Tibial artery (tissue), 4 donors: ENCODE results near the gene TSHZ2.
"Not testable (repeated sequence)": the region's sequence is repeated elsewhere in the genome, so short reads cannot be mapped to it uniquely, and the experiment has no call there.

Experiments used
- DNase-seq, 2 donors: peaks; one replicate each; pipeline ENCODE4 v3.0.0-alpha.2; 2019
- H3K27ac ChIP-seq, 2 donors: fragments of 200-600 bp; sonication (generic) in 1 of 2; 1 replicate in 1 of 2; 2 replicates in 1 of 2; pipeline ENCODE4 v1.5.1; 2018 to 2019; ENCODE audit warnings: mild to moderate bottlenecking in 1 of 2
- H3K27me3 ChIP-seq, 2 donors: fragments of 200-600 bp; sonication (generic) in 1 of 2; one replicate each; pipeline versions ENCODE4 v1.5.1 to v1.6.0; 2016 to 2019
- H3K36me3 ChIP-seq, 3 donors: fragments of 200-600 bp; sonication (generic) in 2 of 3; one replicate each; pipeline ENCODE4 v1.5.1; 2016 to 2019; ENCODE audit warnings: mild to moderate bottlenecking in 2 of 3
- H3K4me1 ChIP-seq, 4 donors: fragments of 200-600 bp; sonication (generic) in 2 of 4; 1 replicate in 3 of 4; 2 replicates in 1 of 4; pipeline ENCODE4 v1.5.1; 2016 to 2019
- H3K4me3 ChIP-seq, 2 donors: fragments of 200-600 bp; sonication (generic) in 1 of 2; 1 replicate in 1 of 2; 2 replicates in 1 of 2; pipeline ENCODE4 v1.5.1; 2018 to 2019; ENCODE audit warnings: mild to moderate bottlenecking in 2 of 2
- H3K9me3 ChIP-seq, 3 donors: fragments of 200-600 bp; sonication (generic) in 1 of 3; one replicate each; pipeline ENCODE4 v1.5.1; 2016 to 2019
- intact Hi-C: fragments of 100-400 bp; cut with DNase I; formaldehyde crosslinking; loops from one replicate; pipeline ENCODE4 v1.15.0; 2023; ENCODE audit warnings: low total_unique reads
- TF ChIP-seq, protein P1 (sequence below), 2 experiments: fragments of 200-600 bp in 1 of 2; fragments of 450-650 bp in 1 of 2; IDR thresholded peaks; one replicate each; pipeline ENCODE4 v1.5.1; 2017 to 2019; ENCODE audit warnings: antibody characterized with exemption in 2 of 2, mild to moderate bottlenecking in 1 of 2, moderate library complexity in 1 of 2

Gene TSHZ2

DNA sequence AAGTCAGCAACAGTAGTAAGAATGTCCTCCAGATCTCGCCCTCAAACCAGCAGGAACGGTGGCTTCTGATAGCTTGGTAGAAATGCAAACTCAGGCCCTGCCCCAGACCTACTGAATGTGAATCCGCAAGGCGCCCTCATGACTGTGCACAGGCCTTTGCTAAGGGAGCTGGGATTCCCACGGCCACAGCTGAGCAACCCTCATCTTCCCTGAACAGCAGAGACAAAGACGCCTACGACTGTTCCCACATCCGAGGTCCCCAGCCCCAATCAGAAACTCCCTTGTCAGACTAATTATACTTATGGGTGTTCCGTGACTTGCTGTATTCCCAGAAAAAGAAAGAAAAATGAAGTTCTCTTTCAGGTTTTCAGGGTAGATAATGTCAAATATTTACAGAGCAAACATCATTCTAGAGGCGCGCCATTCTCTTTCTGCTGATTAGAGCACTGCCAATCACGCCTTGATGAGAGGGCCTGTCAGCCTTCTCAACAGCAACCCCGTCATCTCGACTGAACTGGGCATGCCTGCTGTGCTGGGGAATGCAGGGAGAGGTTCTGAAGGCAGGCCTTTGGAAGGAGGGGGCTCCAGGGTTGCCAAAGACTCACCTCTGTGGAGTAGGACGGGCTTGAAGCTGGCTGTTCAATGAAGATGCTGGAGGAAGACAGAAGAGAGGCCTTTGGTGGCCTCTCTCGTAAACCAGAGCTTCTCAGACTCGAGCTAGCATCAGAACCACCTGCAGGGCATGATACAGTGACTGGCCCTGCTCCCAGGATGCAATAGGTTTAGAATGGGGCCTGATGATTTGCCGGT lies 541.5 kb downstream of the TSHZ2 start:
- Histone ChIP-seq H3K9me3 (no peaks in the 10 kb centered on the region), H3K27me3 (no peaks in the 10 kb centered on the region), H3K36me3 (no peaks in the 10 kb centered on the region), H3K4me3 (no peak overlapping the region), H3K4me1 (no peaks in the 10 kb centered on the region), H3K27ac (no peak overlapping the region)
- TF ChIP-seq, protein P1, sequence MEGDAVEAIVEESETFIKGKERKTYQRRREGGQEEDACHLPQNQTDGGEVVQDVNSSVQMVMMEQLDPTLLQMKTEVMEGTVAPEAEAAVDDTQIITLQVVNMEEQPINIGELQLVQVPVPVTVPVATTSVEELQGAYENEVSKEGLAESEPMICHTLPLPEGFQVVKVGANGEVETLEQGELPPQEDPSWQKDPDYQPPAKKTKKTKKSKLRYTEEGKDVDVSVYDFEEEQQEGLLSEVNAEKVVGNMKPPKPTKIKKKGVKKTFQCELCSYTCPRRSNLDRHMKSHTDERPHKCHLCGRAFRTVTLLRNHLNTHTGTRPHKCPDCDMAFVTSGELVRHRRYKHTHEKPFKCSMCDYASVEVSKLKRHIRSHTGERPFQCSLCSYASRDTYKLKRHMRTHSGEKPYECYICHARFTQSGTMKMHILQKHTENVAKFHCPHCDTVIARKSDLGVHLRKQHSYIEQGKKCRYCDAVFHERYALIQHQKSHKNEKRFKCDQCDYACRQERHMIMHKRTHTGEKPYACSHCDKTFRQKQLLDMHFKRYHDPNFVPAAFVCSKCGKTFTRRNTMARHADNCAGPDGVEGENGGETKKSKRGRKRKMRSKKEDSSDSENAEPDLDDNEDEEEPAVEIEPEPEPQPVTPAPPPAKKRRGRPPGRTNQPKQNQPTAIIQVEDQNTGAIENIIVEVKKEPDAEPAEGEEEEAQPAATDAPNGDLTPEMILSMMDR (IDR thresholded peaks at IDR 0.05), result no peak
- no peak for DNase-seq
- intact Hi-C loops, result no loop called here

DNA sequence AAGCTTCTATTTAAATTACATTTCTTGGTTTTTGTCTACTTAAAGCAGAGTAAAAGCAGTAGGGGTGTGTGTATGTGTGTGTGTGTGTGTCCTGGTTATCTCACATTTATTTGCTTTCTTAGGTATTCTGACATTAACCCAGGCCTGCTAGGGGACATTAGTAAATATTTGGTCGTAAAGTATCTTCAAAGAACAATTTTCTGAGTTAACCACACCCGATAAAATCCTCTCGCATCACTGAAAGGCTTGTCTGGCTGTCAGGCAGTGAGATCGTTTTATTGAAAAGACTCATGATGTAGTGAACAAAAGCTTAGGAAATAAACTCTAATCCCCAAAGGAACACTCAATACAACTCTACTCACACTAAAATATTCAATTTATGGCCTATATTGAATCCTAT lies 543.6 kb downstream of the TSHZ2 start:
- DNase-seq, result no peak
- Histone ChIP-seq H3K4me1 (no peaks in the 10 kb centered on the region), H3K27me3 (no peaks in the 10 kb centered on the region), H3K36me3 (no peaks in the 10 kb centered on the region), H3K9me3 (no peaks in the 10 kb centered on the region), H3K27ac (no peak overlapping the region), H3K4me3 (no peak overlapping the region)
- TF ChIP-seq, protein P1 (IDR thresholded peaks at IDR 0.05), result no peak
- intact Hi-C loops, result no loop called here

DNA sequence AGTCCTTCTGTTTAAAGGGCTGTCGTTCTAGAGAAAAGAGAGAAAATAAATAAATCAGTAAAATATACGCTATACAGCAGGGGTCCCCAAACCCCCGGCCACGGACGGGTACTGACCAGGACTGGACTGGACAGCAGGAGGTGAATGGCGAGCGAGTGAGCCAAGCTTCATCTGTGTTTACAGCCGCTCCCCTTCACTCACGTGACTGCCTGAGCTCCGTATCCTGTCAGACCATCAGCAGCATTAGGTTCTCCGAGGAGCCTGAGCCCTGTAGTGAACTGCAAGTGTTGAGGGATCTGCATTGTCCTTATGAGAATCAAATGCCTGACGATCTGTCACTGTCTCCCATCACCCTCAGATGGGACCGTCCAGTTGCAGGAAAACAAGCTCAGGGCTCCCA lies 545.0 kb downstream of the TSHZ2 start:
- TF ChIP-seq, protein P1 (IDR thresholded peaks at IDR 0.05), result no peak
- Histone ChIP-seq H3K27me3 (no peaks in the 10 kb centered on the region), H3K27ac (no peak overlapping the region), H3K4me3 (no peak overlapping the region), H3K9me3 (no peaks in the 10 kb centered on the region), H3K4me1 (no peaks in the 10 kb centered on the region), H3K36me3 (no peaks in the 10 kb centered on the region)
- DNase-seq, result no peak
- intact Hi-C loops, result no loop called here

DNA sequence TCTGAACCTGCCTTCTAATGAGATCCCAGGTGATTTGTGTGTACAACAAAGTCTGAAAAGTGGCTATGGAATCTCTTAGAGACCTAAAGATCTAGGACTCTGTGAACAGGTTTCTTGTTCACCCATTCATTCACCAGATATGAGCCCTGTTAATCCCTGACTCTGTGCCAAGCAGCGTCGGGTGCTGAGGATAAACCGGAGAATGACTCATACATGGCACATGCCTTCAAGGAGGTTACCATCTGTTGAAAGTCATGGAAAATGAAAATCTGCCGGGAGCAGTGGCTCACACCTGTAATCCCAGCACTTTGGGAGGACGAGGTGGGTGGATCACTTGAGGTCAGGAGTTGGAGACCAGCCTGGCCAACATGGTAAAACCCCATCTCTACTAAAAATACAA lies 549.3 kb downstream of the TSHZ2 start:
- intact Hi-C loops, H3K27me3 ChIP-seq, H3K4me3 ChIP-seq, H3K36me3 ChIP-seq, H3K4me1 ChIP-seq, H3K9me3 ChIP-seq, H3K27ac ChIP-seq, DNase-seq: not testable (repeated sequence)

DNA sequence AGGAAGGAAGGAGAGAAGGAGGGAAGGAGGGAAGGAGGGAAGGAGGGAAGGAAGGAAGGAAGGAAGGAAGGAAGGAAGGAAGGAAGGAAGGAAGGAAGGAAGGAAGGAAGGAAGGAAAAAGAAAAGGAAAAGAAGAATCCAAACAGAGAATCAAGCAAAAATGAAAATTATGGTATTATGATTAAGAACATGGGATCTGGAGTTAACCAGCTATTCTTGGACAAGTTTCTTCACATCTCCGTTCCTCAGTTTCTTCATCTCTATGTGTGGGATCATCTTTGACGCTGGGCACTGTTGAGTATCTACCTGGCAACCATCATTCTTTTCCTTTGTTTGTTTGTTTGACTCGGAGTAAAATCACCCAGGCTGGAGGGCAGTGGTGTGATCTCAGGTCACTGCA lies 549.9 kb downstream of the TSHZ2 start:
- TF ChIP-seq, protein P1 (IDR thresholded peaks at IDR 0.05), result no peak
- intact Hi-C loops, result no loop called here
- Histone ChIP-seq H3K4me1 (no peaks in the 10 kb centered on the region), H3K27ac (no peak overlapping the region), H3K27me3 (peaks cover 0 to 4% of the 10 kb centered on the region in 2 donors), H3K4me3 (no peak overlapping the region), H3K36me3 (no peaks in the 10 kb centered on the region), H3K9me3 (no peaks in the 10 kb centered on the region)
- no peak for DNase-seq

DNA sequence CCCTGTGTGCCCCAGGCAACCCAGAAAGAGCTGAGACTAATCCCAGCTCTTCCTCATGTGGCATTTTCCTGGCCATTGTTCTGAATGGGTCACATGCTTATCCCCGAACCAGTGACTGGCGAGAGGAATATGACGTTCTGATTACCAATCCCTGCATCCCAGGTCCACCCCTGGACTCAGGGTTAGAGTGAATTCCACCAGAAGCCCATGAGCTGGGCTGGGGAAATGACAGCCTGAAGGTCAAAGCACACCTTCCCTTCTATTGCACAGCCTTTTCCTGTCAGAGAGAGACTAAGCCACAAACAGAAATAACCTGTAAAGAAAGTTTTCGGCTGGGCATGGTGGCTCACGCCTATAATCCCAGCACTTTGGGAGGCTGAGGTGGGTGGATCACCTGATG lies 550.5 kb downstream of the TSHZ2 start:
- intact Hi-C loops, result no loop called here
- H3K27me3 ChIP-seq, result peaks cover 0 to 4% of the 10 kb centered on the region in 2 donors
- no peak overlapping the region for H3K4me3 ChIP-seq
- H3K4me1 ChIP-seq, result no peaks in the 10 kb centered on the region
- TF ChIP-seq, protein P1 (IDR thresholded peaks at IDR 0.05), result no peak
- H3K27ac ChIP-seq, result no peak overlapping the region
- no peaks in the 10 kb centered on the region for H3K36me3 ChIP-seq
- DNase-seq, result no peak
- H3K9me3 ChIP-seq, result no peaks in the 10 kb centered on the region

DNA sequence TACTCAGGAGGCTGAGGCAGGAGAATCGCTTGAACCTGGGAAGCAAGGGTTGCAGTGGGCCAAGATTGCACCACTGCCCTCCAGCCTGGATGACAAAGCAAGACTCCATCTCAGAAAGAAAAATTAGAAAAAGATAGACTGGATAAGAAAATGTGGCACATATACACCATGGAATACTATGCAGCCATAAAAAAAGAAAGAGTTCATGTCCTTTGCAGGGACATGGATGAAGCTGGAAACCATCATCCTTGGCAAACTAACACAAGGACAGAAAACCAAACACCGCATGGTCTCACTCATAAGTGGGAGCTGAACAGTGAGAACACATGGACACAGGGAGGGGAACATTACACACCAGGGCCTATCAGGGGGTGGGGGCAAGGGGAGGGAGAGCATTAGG lies 551.5 kb downstream of the TSHZ2 start:
- H3K4me1 ChIP-seq, intact Hi-C loops, H3K4me3 ChIP-seq, H3K27ac ChIP-seq, H3K36me3 ChIP-seq, DNase-seq, H3K9me3 ChIP-seq, H3K27me3 ChIP-seq: not testable (repeated sequence)
